SH-SY5Y (cell line): ENCODE data around the gene RNU1-3.
"Not testable (repeated sequence)": the region's sequence is repeated elsewhere in the genome, so short reads cannot be mapped to it uniquely, and the experiment has no call there.

ENCODE experiments used
- GATA2 ChIP-seq: IDR thresholded peaks from 2 replicates; pipeline ENCODE4 v1.6.1; 2011; ENCODE audit warnings: mild to moderate bottlenecking, low read depth, low read length
- GATA3 ChIP-seq: IDR thresholded peaks from 2 replicates; pipeline ENCODE4 v1.6.1; 2011; ENCODE audit warnings: low read depth, mild to moderate bottlenecking, low read length, moderate library complexity

DNA sequence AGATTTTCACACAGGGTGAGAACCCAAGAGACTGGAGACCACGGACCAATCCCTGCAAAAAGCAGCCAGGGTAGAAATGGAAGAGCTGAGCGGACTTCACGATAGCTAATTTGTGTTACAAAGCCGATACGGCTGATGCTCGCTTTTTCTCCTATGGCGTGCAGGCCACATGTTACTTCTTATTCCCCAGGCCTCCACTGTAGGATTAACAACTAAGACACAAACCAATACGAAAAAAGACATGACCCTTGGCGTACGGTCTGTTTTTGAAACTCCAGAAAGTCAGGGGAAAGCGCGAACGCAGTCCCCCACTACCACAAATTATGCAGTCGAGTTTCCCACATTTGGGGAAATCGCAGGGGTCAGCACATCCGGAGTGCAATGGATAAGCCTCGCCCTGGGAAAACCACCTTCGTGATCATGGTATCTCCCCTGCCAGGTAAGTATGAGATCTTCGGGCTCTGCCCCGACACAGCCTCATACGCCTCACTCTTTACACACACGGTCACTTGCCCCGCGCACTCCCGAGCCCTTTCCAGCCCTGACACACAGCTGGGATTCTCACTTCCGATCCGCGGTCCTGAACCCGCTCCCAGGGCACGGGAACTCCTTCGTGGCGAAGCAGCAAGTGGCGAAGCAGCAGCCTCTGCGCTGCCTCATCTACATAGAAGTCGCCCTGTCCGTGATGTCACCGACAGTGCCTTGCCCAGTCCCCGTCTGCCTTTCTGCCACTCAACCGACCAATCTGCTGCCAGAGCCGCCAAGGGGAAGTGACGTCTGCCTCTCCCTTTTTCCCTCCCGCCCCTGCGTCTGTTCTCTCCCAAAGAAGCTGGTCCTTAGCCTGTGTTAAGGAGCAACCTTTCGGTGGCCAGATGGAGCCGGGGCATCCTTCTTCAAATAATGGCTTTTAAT, at the start of gene RNU1-3:
- TF ChIP-seq GATA3, GATA2: not testable (repeated sequence)
